Mesendoderm (in vitro differentiated cells): ENCODE data around the gene BABAM2.

Experiments used
- DNase-seq: peaks from one replicate; pipeline ENCODE4 v3.0.0; 2013
- H2AK5ac ChIP-seq: 2 replicates; pipeline ENCODE4 v1.6.1; 2013; ENCODE audit warnings: low read length, inconsistent platforms
- H2BK120ac ChIP-seq: 2 replicates; pipeline ENCODE4 v1.6.1; 2013; ENCODE audit warnings: low read depth, mild to moderate bottlenecking, low read length, moderate library complexity, mixed read lengths
- H2BK15ac ChIP-seq: replicated peaks from 2 replicates; pipeline ENCODE4 v1.6.1; 2013; ENCODE audit warnings: low read depth, mild to moderate bottlenecking, moderate library complexity
- H2BK5ac ChIP-seq: 2 replicates; pipeline ENCODE4 v1.6.1; 2013; ENCODE audit warnings: low read length, inconsistent platforms
- H3K18ac ChIP-seq: 2 replicates; pipeline ENCODE4 v1.6.1; 2013; ENCODE audit warnings: mild to moderate bottlenecking, low read length, mixed read lengths
- H3K23ac ChIP-seq: one replicate; pipeline ENCODE4 v1.6.1; 2013; ENCODE audit warnings: low read length
- H3K27ac ChIP-seq: 2 replicates; pipeline ENCODE4 v1.5.1; 2013; ENCODE audit warnings: low read depth, mild to moderate bottlenecking, inconsistent platforms, low read length, moderate library complexity
- H3K27me3 ChIP-seq: 2 replicates; pipeline ENCODE4 v1.6.1; 2013; ENCODE audit warnings: low read length, control low read depth, mild to moderate bottlenecking, inconsistent platforms; ENCODE audit not compliant: insufficient read depth, poor library complexity
- H3K36me3 ChIP-seq: 2 replicates; pipeline ENCODE4 v1.6.1; 2013; ENCODE audit warnings: low read length, inconsistent platforms; ENCODE audit not compliant: control insufficient read depth, insufficient read depth
- H3K4ac ChIP-seq: one replicate; pipeline ENCODE4 v1.6.1; 2013; ENCODE audit warnings: low read depth, mild to moderate bottlenecking, low read length, moderate library complexity
- H3K4me1 ChIP-seq: 2 replicates; pipeline ENCODE4 v1.6.1; 2013; ENCODE audit warnings: low read depth, low read length, inconsistent platforms; ENCODE audit not compliant: control insufficient read depth
- H3K4me2 ChIP-seq: 2 replicates; pipeline ENCODE4 v1.6.1; 2013; ENCODE audit warnings: low read length
- H3K4me3 ChIP-seq: 2 replicates; pipeline ENCODE4 v1.5.1; 2013; ENCODE audit warnings: mild to moderate bottlenecking, low read length
- H3K56ac ChIP-seq: one replicate; pipeline ENCODE4 v1.6.1; 2013; ENCODE audit warnings: low read length
- H3K79me1 ChIP-seq: 2 replicates; pipeline ENCODE4 v1.6.1; 2013; ENCODE audit warnings: low read length, inconsistent platforms
- H3K79me2 ChIP-seq: 2 replicates; pipeline ENCODE4 v1.6.1; 2013; ENCODE audit warnings: mild to moderate bottlenecking, low read length; ENCODE audit not compliant: control insufficient read depth, insufficient read depth
- H3K9ac ChIP-seq: 2 replicates; pipeline ENCODE4 v1.6.1; 2013; ENCODE audit warnings: low read length, inconsistent platforms
- H4K5ac ChIP-seq: one replicate; pipeline ENCODE4 v1.6.1; 2013; ENCODE audit warnings: low read length
- H4K8ac ChIP-seq: one replicate; pipeline ENCODE4 v1.6.1; 2013; ENCODE audit warnings: low read depth, mild to moderate bottlenecking, control low read depth, low read length, moderate library complexity
- WGBS: extraction: QIAGEN DNeasy Blood & Tissue Kit; methylation state at CpG from one replicate; pipeline ENCODE4 v1.1.7; 2013; ENCODE audit warnings: low lambda C conversion rate, missing lambda C conversion rate; ENCODE audit not compliant: insufficient coverage; ENCODE audit errors: extremely low coverage; 5-methylcytosine and 5-hydroxymethylcytosine counted together

Gene BABAM2

DNA sequence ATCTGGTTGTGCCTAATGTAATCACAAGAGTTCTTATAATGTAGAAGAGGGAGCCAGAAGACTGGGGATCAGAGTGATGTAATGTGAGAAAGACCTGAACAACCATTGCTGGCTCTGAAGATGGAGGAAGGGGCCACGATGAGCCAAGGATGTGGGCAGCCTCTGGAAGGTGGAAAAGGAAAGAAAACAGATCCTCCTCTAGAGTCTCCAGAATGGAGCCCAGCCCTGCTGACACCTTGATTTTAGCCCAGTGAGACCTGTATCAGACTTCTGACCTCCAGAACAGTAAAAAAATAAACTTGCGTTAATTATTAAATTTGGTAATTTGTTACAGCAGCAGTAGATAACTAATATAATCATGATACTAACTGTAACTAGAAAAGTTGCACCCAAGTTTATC is 3.4 kb upstream of the BABAM2 start:
- Histone ChIP-seq H2AK5ac (no peak overlapping the region), H3K4me1 (no peaks in the 10 kb centered on the region), H3K4me2 (no peak overlapping the region), H3K56ac (no peak overlapping the region), H3K79me1 (peaks cover 1% of the 10 kb centered on the region), H2BK5ac (no peak overlapping the region), H4K8ac (no peak overlapping the region), H3K9ac (no peak overlapping the region), H3K27me3 (no peaks in the 10 kb centered on the region), H3K27ac (no peak overlapping the region), H3K4me3 (no peak overlapping the region), H2BK15ac (no peak overlapping the region), H4K5ac (no peak overlapping the region), H3K79me2 (no peaks in the 10 kb centered on the region), H3K23ac (no peak overlapping the region), H3K36me3 (no peaks in the 10 kb centered on the region), H3K18ac (no peak overlapping the region), H2BK120ac (no peak overlapping the region), H3K4ac (no peak overlapping the region)
- DNase-seq: no peak
- WGBS: no CpG with 5 or more reads among the region's 2 CpGs

DNA sequence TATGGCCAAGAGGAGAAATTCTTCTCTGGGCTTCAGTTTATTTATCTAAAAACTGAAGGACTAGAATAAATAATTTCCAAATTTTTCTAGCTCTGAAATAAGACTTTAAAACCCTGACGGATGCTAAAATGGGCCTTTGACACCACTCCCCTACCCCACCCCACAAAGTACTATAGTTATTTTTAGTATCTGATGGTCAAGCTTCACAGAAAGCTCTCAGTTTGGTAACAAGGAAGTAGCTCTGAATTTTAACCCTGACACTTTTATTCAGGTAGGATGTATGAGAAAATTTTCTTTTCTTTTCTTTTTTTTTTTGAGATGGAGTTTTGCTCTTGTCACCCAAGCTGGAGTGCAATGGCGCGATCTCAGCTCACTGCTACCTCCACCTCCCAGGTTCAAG is 2.7 kb upstream of the BABAM2 start:
- Histone ChIP-seq H3K9ac (no peak overlapping the region), H3K79me2 (no peaks in the 10 kb centered on the region), H3K4me3 (no peak overlapping the region), H2AK5ac (no peak overlapping the region), H2BK15ac (no peak overlapping the region), H3K79me1 (peaks cover 1% of the 10 kb centered on the region), H4K5ac (no peak overlapping the region), H3K4me1 (no peaks in the 10 kb centered on the region), H3K36me3 (no peaks in the 10 kb centered on the region), H3K18ac (no peak overlapping the region), H2BK5ac (no peak overlapping the region), H3K27ac (no peak overlapping the region), H3K56ac (no peak overlapping the region), H2BK120ac (no peak overlapping the region), H4K8ac (no peak overlapping the region), H3K27me3 (no peaks in the 10 kb centered on the region), H3K23ac (no peak overlapping the region), H3K4me2 (no peak overlapping the region), H3K4ac (no peak overlapping the region)
- DNase-seq: no peak
- no CpG with 5 or more reads among the region's 3 CpGs for WGBS

DNA sequence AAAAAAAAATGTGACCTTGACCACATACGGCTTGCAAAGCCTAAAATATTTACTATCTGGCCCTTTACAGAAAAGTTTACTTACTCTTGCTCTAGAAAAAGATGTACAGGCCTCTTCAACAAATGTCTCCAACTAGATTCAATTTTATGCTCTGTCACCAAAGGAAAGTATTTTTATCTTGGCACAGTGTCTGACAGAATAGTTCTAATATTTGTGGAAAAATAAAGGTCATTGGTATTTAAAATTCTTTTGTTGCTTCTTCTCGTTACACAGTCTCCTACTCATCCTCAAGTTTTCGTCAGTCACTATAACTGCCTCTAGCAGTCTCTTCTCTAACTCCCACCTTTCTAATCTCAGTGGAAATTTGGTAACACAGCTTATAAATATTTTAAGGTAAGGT is 1.7 kb upstream of the BABAM2 start:
- Histone ChIP-seq H3K79me1 (peaks cover 1% of the 10 kb centered on the region), H2AK5ac (no peak overlapping the region), H3K56ac (no peak overlapping the region), H3K4me3 (no peak overlapping the region), H3K4me1 (no peaks in the 10 kb centered on the region), H2BK5ac (no peak overlapping the region), H4K5ac (no peak overlapping the region), H3K18ac (no peak overlapping the region), H3K4ac (no peak overlapping the region), H3K27me3 (no peaks in the 10 kb centered on the region), H4K8ac (no peak overlapping the region), H3K27ac (no peak overlapping the region), H3K79me2 (no peaks in the 10 kb centered on the region), H3K4me2 (no peak overlapping the region), H2BK120ac (no peak overlapping the region), H3K9ac (no peak overlapping the region), H3K23ac (no peak overlapping the region), H2BK15ac (no peak overlapping the region), H3K36me3 (no peaks in the 10 kb centered on the region)
- no CpG with 5 or more reads among the region's 3 CpGs for WGBS
- DNase-seq: no peak

DNA sequence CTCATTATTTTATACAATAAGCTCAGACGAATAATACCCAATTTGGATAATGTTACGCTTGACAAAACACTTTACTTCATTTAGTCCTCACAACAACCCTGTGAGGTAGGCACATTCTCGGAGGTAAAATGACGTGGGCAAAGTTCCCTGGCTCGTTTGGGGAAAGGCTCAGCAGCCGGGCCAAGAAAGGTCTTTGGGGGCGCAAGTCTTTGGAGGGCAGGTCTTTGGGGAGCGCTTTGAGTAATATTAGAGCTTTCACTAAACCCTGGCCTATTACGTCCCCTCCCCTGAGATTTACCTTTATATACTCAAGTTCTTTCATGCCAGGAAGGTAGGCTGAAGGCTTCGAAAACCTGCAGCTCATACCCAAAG is 769 bp upstream of the BABAM2 start:
- H2BK5ac ChIP-seq: no peak overlapping the region
- no peak overlapping the region for H3K27ac ChIP-seq
- no peak overlapping the region for H2BK15ac ChIP-seq
- H4K5ac ChIP-seq: no peak overlapping the region
- no peaks in the 10 kb centered on the region for H3K4me1 ChIP-seq
- WGBS: no CpG with 5 or more reads among the region's 10 CpGs
- H3K23ac ChIP-seq: no peak overlapping the region
- no peak for DNase-seq
- no peak overlapping the region for H4K8ac ChIP-seq
- no peak overlapping the region for H2AK5ac ChIP-seq
- peak overlapping the region; percentile 69 for H3K9ac ChIP-seq
- no peaks in the 10 kb centered on the region for H3K79me2 ChIP-seq
- peak overlapping the region; percentile 76 for H3K4me3 ChIP-seq
- no peaks in the 10 kb centered on the region for H3K27me3 ChIP-seq
- H3K4me2 ChIP-seq: peak overlapping the region; percentile 91
- H2BK120ac ChIP-seq: no peak overlapping the region
- no peak overlapping the region for H3K18ac ChIP-seq
- no peak overlapping the region for H3K4ac ChIP-seq
- peak overlapping the region; percentile 87 for H3K56ac ChIP-seq
- peaks cover 1% of the 10 kb centered on the region for H3K79me1 ChIP-seq
- no peaks in the 10 kb centered on the region for H3K36me3 ChIP-seq

DNA sequence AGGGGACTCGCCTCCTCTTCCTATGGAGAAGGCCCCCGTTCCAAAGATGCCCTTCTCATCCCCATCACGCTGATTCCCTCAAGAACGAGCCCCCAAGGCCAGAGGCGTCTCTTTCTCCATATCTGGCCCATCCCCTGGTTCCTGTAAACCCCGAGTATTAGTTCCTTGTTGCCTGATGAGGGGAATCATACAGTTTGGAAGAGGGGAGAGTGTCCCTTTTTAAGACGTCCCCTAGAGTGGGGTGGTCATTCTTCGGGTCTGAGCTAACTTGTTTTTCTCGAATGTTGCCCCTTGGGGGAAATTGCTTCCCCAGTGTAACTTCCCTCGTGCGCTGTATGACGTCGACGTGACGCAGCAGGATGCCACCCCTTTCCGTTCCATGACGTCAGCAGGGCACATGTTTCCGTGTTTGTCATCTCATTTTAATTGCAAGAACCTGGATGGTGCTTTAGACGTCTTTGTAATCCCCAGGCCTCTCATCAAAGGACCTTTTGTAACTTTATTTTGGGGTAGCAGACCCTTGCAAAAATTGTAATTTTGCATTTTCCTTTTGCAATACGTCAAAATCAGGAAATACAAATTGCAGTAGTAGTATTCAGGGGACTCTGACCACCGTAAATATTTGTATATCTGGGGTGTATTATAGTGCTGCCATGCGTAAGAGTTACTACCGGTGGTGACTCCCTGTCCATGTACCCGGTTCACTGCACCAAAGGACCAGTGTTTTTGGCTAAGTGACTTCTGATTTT is 569 bp downstream of the BABAM2 start:
- Histone ChIP-seq H2AK5ac (no peak overlapping the region), H2BK15ac (no peak overlapping the region), H4K8ac (peak overlapping the region; percentile 7), H3K27me3 (no peaks in the 10 kb centered on the region), H3K27ac (peak overlapping the region; percentile 69), H3K9ac (peak overlapping the region; percentile 88), H2BK120ac (no peak overlapping the region), H3K79me1 (peaks cover 1% of the 10 kb centered on the region), H4K5ac (peak overlapping the region; percentile 47), H3K23ac (no peak overlapping the region), H3K36me3 (no peaks in the 10 kb centered on the region), H3K4me3 (peak overlapping the region; percentile 92), H2BK5ac (no peak overlapping the region), H3K4ac (peak overlapping the region; percentile 96), H3K18ac (no peak overlapping the region), H3K4me1 (no peaks in the 10 kb centered on the region), H3K79me2 (no peaks in the 10 kb centered on the region), H3K56ac (peak overlapping the region; percentile 89), H3K4me2 (peak overlapping the region; percentile 91)
- no peak for DNase-seq
- WGBS: no CpG with 5 or more reads among the region's 24 CpGs

DNA sequence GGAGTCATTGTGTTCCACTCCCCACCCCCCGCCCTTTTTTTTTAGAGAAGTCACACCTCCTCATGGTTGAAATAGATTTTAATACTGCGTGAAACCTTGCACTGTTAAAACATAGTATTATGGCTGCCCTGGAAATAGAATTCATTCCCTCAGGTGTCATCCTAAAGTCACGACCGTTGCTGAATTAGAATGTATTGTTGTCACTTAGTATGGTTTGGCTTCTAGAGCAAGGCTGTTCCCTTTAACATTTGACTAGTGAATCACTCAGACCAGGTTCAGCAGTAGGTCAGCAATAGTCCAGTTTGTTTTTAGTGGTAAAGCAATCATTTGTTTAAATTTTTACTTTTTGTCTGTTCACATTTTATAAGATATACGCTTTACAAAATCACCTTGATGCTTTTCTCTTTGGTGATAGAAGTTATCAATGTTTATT is 1.2 kb downstream of the BABAM2 start:
- Histone ChIP-seq H2AK5ac (no peak overlapping the region), H2BK120ac (no peak overlapping the region), H3K18ac (no peak overlapping the region), H3K27ac (no peak overlapping the region), H3K79me2 (no peaks in the 10 kb centered on the region), H4K5ac (no peak overlapping the region), H3K4me3 (no peak overlapping the region), H3K23ac (no peak overlapping the region), H3K56ac (no peak overlapping the region), H2BK15ac (no peak overlapping the region), H3K4me2 (no peak overlapping the region), H3K36me3 (no peaks in the 10 kb centered on the region), H3K4me1 (no peaks in the 10 kb centered on the region), H4K8ac (no peak overlapping the region), H3K9ac (no peak overlapping the region), H3K4ac (no peak overlapping the region), H3K79me1 (peaks cover 1% of the 10 kb centered on the region), H3K27me3 (no peaks in the 10 kb centered on the region), H2BK5ac (no peak overlapping the region)
- DNase-seq: no peak
- no CpG with 5 or more reads among the region's 5 CpGs for WGBS
